Stimulated activated CD4-positive, alpha-beta T cell treated with anti-CD3 and anti-CD28 coated beads, Interleukin-2, amount 100 ng/mL, for 48 hours (primary cell): ENCODE data around the gene PRKAA1.
"Not testable (repeated sequence)": the region's sequence is repeated elsewhere in the genome, so short reads cannot be mapped to it uniquely, and the experiment has no call there.

Experiments
- DNase-seq, 2 donors: peaks; one replicate each; pipeline ENCODE4 v3.0.0-alpha.2; 2020

The PRKAA1 gene

DNA sequence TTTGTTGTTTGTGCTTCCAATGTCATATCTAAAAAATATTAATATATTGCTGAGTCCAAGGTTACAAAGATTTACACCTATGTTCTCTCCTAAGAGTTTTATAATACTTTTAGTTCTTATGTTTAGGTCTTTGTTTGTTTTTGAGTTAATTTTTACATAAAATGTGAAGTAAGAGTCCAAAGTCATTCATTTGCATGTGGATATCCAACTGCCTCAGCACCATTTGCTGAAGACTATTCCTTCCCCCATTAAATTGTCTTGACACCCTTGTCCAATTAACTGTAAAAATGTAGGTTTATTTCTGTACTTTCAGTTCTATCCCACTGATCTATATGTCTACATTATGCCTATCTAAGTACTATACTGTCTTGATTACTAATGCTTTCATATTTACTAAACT, 78.1 kb downstream of the PRKAA1 start:
- no peak for DNase-seq

DNA sequence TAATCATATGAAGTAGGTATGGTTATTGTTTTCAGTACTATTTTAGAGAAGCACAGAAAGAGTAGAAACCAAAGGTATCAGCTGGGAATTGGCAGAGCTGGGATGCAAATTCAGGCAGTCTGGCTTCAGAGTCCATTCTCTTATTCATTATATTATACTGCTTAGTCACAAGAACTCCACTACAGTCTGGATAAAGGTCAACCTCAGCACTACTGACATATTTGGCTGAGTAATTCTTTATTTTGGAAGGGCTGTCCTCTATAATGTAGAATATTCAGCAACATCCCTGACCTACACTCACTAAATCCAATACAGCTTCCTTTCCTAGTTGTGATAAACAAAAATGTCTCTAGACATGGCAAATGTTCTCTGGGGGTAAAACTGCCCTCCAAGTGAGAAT, 80.9 kb downstream of the PRKAA1 start:
- no peak for DNase-seq

DNA sequence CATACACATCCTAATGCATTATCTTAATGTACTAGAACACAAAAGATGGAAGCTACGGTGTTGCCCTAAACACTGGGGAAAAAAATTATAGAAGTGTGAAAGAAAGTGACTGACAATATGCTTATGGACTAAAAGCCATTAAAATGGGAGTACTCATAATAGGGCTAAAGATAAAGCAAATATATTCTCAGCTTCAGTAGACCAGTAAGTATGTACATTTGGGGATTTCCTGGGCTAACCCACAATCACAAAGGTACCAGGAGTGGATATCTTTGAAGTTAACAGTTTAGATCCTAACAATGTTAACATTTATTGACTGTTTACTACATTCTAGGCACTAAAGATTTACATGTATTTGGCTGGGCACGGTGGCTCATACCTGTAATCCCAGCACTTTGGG, 81.6 kb downstream of the PRKAA1 start:
- DNase-seq, result no peak

DNA sequence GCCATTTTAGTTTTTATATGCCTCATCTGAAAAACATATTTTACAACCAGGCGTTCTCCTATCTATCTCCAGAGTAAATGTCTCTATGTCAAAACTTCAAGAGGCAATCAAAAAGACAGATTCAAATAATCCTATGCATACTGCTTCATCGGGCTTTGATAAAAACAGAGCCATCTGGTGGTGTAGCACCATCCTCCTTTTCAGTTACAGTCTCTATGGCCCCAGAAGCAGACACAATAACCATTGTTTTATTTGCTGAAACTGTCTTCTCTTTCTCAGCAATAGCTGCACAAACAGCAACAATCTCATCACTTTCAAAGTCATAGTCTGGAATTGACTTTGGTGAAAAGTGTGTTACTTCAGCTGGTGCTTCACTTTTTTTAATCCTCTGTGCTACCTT, 82.2 kb downstream of the PRKAA1 start:
- no peak for DNase-seq

DNA sequence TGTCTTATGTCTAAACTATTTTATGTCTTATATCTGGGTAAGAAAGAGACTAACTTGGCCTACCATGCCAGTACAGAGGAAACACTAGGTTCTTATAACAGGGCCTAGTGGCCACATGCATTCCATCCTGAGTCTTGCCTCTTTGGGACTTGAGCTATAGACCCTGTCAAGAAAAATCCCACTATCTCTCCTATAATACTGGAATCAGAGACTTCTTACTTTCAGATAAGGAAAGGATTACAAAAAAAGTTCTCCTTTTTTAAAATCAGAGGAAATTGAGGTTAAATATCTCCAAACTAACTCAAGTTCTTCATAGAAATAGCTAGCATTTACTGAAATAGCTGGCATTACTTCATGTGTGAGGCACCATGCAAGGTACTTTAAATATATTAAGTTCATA, 84.2 kb downstream of the PRKAA1 start:
- no peak for DNase-seq

DNA sequence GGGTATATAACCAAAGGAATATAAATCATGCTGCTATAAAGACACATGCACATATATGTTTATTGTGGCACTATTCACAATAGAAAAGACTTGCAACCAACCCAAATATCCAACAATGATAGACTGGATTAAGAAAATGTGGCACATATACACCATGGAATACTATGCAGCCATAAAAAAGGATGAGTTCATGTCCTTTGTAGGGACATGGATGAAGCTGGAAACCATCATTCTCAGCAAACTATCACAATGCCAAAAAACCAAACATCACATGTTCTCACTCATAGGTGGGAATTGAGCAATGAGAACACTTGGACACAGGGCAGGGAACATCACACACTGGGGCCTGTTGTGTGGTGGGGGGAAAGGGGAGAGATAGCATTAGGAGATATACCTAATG, 87.6 kb downstream of the PRKAA1 start:
- DNase-seq, result not testable (repeated sequence)
